Measurements from ENCODE around the gene ARHGEF10L. TPM values are rescaled to one million over a fixed set of nuclear protein-coding genes. Genes with fewer than 3 reads are reported as not detected.
A peak's percentile ranks its signal among the peaks of the same experiment; 100 is the strongest.
"Not testable (repeated sequence)": the region's sequence is repeated elsewhere in the genome, so short reads cannot be mapped to it uniquely, and the experiment has no call there.

ARHGEF10L gene
- total RNA-seq, 1 donor, result 39.1 TPM

DNA sequence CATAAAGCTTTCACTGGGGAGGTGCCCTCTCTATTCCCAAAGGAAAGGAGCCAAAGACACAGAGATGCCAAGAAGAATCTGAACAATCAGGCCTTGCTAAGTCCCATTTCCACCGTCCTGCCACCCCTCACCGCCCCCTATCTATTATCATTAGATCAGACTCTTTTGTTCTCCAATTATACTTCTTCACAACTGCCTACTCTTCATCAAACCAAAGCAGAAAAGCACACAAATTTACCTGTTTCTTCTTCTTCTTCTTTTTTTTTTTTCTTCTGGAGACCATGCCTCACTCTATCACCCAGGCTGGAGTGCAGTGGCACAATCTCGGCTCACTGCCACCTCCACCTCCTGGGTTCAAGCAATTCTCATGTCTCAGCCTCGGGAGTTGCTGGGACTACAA, 43.1 kb upstream of the ARHGEF10L start:
- Histone ChIP-seq H3K4me1 (ENCODE audit: insufficient read depth, low read length) (no peaks in the 10 kb centered on the region), H3K79me2 (ENCODE audit: insufficient read depth, low read length) (no peaks in the 10 kb centered on the region), H2AFZ (ENCODE audit: low read length) (no peak overlapping the region), H4K20me1 (ENCODE audit: insufficient read depth, low read length) (no peaks in the 10 kb centered on the region), H3K4me3 (ENCODE audit: insufficient read depth, low read length) (no peak overlapping the region), H3K9me3 (ENCODE audit: low read depth, low read length) (no peaks in the 10 kb centered on the region), H3K4me2 (ENCODE audit: insufficient read depth, low read length) (no peak overlapping the region), H3K27me3 (ENCODE audit: insufficient read depth, low read length) (peaks cover 6% of the 10 kb centered on the region), H3K27ac (ENCODE audit: low read depth, low read length) (no peak overlapping the region), H3K36me3 (ENCODE audit: insufficient read depth, low read length) (no peaks in the 10 kb centered on the region)
- TF ChIP-seq, protein P1, sequence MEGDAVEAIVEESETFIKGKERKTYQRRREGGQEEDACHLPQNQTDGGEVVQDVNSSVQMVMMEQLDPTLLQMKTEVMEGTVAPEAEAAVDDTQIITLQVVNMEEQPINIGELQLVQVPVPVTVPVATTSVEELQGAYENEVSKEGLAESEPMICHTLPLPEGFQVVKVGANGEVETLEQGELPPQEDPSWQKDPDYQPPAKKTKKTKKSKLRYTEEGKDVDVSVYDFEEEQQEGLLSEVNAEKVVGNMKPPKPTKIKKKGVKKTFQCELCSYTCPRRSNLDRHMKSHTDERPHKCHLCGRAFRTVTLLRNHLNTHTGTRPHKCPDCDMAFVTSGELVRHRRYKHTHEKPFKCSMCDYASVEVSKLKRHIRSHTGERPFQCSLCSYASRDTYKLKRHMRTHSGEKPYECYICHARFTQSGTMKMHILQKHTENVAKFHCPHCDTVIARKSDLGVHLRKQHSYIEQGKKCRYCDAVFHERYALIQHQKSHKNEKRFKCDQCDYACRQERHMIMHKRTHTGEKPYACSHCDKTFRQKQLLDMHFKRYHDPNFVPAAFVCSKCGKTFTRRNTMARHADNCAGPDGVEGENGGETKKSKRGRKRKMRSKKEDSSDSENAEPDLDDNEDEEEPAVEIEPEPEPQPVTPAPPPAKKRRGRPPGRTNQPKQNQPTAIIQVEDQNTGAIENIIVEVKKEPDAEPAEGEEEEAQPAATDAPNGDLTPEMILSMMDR (IDR thresholded peaks at IDR 0.05; ENCODE audit: extremely low read depth, low read depth, low read length), result no peak
- DNase-seq (ENCODE audit: insufficient read length, low spot score, missing footprints), result no peak

DNA sequence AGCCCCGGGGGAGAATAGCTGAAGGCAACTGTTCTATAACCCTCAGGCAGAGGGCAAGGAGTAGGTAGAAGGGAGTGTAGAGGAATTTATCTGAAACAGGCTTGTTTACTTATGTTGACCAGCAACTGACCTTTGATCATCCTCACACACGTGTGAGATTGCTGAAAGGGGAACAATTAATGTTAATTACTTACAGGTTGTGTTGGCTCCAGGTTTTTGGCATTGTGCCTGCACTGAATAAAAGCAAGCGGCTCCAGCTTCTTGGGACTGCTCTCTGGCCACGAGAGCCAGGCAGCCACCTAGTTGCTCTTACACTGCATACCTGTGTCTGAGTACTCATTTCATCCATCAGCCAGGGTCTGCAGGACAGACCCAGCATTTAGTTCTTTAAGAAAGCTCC, 41.3 kb upstream of the ARHGEF10L start:
- Histone ChIP-seq H4K20me1 (ENCODE audit: insufficient read depth, low read length) (no peaks in the 10 kb centered on the region), H3K9me3 (ENCODE audit: low read depth, low read length) (no peaks in the 10 kb centered on the region), H2AFZ (ENCODE audit: low read length) (no peak overlapping the region), H3K79me2 (ENCODE audit: insufficient read depth, low read length) (no peaks in the 10 kb centered on the region), H3K27me3 (ENCODE audit: insufficient read depth, low read length) (peaks cover 6% of the 10 kb centered on the region), H3K4me3 (ENCODE audit: insufficient read depth, low read length) (no peak overlapping the region), H3K27ac (ENCODE audit: low read depth, low read length) (no peak overlapping the region), H3K36me3 (ENCODE audit: insufficient read depth, low read length) (no peaks in the 10 kb centered on the region), H3K4me2 (ENCODE audit: insufficient read depth, low read length) (no peak overlapping the region), H3K4me1 (ENCODE audit: insufficient read depth, low read length) (no peaks in the 10 kb centered on the region)
- TF ChIP-seq, protein P1 (IDR thresholded peaks at IDR 0.05; ENCODE audit: extremely low read depth, low read depth, low read length), result no peak
- DNase-seq (ENCODE audit: insufficient read length, low spot score, missing footprints), result no peak

DNA sequence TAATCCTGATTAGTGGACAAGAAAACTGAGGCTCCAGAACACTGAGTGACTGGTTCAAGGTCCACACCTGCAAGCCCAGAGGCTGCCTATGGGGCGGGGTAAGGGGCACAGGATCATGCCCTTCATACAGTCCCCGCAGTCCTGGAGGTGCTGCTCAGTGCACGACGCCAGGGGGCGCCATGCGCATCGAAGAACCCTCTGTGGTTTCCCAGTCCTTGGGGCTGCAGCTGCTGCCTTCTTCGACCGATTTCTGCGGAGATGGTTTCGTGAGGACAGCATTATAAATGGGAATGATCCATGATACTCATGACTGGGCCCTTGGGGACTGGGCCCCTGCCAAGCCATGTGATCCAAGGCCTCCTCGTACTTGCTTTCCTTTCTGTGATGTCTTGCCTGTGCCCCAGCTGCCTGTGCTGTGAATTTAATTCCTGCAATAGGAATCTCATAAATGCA, 37.1 kb upstream of the ARHGEF10L start:
- no peaks in the 10 kb centered on the region for H3K4me1 ChIP-seq (ENCODE audit: insufficient read depth, low read length)
- peaks cover 2% of the 10 kb centered on the region for H3K27me3 ChIP-seq (ENCODE audit: insufficient read depth, low read length)
- no peaks in the 10 kb centered on the region for H3K36me3 ChIP-seq (ENCODE audit: insufficient read depth, low read length)
- no peaks in the 10 kb centered on the region for H3K9me3 ChIP-seq (ENCODE audit: low read depth, low read length)
- peak overlapping the region; percentile 4 for H2AFZ ChIP-seq (ENCODE audit: low read length)
- TF ChIP-seq, protein P1 (IDR thresholded peaks at IDR 0.05; ENCODE audit: extremely low read depth, low read depth, low read length), result peak; percentile 93
- H3K4me2 ChIP-seq (ENCODE audit: insufficient read depth, low read length), result peak overlapping the region; percentile 37
- H3K4me3 ChIP-seq (ENCODE audit: insufficient read depth, low read length), result no peak overlapping the region
- peak; percentile 96 for DNase-seq (ENCODE audit: insufficient read length, low spot score, missing footprints)
- H3K27ac ChIP-seq (ENCODE audit: low read depth, low read length), result no peak overlapping the region
- H4K20me1 ChIP-seq (ENCODE audit: insufficient read depth, low read length), result no peaks in the 10 kb centered on the region
- no peaks in the 10 kb centered on the region for H3K79me2 ChIP-seq (ENCODE audit: insufficient read depth, low read length)

DNA sequence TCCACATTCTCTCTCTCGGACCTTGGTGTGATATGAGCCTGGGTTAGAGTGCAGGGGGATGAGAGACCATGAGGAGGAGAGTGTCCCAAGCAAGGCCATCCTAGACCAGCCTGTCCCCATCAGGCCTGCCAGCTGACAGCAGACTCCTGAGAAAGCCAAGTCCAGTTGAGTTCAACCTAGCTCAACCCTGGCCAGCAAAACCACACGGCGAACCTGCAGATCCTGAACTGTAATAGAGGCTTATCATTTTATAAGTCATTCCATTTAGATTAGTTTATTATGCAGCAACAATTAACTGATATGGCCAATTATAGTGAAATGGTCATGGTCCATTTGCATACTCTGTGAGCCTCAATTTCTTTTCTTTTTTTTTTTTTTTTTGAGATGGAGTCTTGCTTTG, 36.4 kb upstream of the ARHGEF10L start:
- no peak overlapping the region for H3K27ac ChIP-seq (ENCODE audit: low read depth, low read length)
- H2AFZ ChIP-seq (ENCODE audit: low read length), result peak overlapping the region; percentile 4
- no peaks in the 10 kb centered on the region for H3K4me1 ChIP-seq (ENCODE audit: insufficient read depth, low read length)
- no peaks in the 10 kb centered on the region for H3K27me3 ChIP-seq (ENCODE audit: insufficient read depth, low read length)
- H4K20me1 ChIP-seq (ENCODE audit: insufficient read depth, low read length), result no peaks in the 10 kb centered on the region
- no peak for DNase-seq (ENCODE audit: insufficient read length, low spot score, missing footprints)
- H3K4me2 ChIP-seq (ENCODE audit: insufficient read depth, low read length), result no peak overlapping the region
- H3K79me2 ChIP-seq (ENCODE audit: insufficient read depth, low read length), result no peaks in the 10 kb centered on the region
- TF ChIP-seq, protein P1 (IDR thresholded peaks at IDR 0.05; ENCODE audit: extremely low read depth, low read depth, low read length), result no peak
- no peaks in the 10 kb centered on the region for H3K36me3 ChIP-seq (ENCODE audit: insufficient read depth, low read length)
- H3K9me3 ChIP-seq (ENCODE audit: low read depth, low read length), result no peaks in the 10 kb centered on the region
- no peak overlapping the region for H3K4me3 ChIP-seq (ENCODE audit: insufficient read depth, low read length)

DNA sequence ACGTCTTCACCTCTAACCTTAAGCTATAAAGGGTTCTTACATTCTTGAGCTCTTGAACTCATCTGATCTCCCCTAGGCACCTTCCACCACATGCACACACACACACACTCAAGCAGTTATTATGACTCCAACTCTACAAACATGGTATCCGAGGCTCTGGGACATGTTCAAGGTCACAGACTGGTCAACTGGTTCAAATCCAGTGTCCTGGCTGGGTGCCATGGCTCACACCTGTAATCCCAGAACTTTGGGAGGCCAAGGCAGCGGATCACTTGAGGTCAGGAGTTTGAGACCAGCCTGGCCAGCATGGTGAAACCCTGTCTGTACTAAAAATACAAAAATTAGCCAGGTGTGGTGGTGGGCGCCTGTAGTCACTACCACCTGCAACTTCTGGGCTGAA, 32.3 kb upstream of the ARHGEF10L start:
- H2AFZ ChIP-seq (ENCODE audit: low read length); H3K4me2 ChIP-seq (ENCODE audit: insufficient read depth, low read length); H3K9me3 ChIP-seq (ENCODE audit: low read depth, low read length); H3K4me3 ChIP-seq (ENCODE audit: insufficient read depth, low read length); H3K36me3 ChIP-seq (ENCODE audit: insufficient read depth, low read length); H3K27me3 ChIP-seq (ENCODE audit: insufficient read depth, low read length); H3K79me2 ChIP-seq (ENCODE audit: insufficient read depth, low read length); H3K4me1 ChIP-seq (ENCODE audit: insufficient read depth, low read length); H3K27ac ChIP-seq (ENCODE audit: low read depth, low read length); DNase-seq (ENCODE audit: insufficient read length, low spot score, missing footprints); H4K20me1 ChIP-seq (ENCODE audit: insufficient read depth, low read length): not testable (repeated sequence)
